K562 (cell line): Measurements from ENCODE around the gene SLC10A3.

Experiments used
- FOS ChIP-seq: IDR thresholded peaks from 3 replicates; pipeline ENCODE4 v1.6.1; 2011; ENCODE audit not compliant: insufficient read length; ENCODE audit errors: extremely low read depth
- FOXA3 ChIP-seq, 2 experiments: fragments of 450-650 bp in 1 of 2; sonication (generic) in 1 of 2; formaldehyde crosslinking; IDR thresholded peaks in 1 of 2; conservative IDR thresholded peaks in 1 of 2; 2 replicates each; pipeline versions ENCODE4 v1.4.0 to v1.8.0; 2020 to 2022; ENCODE audit warnings: mild to moderate bottlenecking in 2 of 2, missing genetic modification reagents in 1 of 2
- ILK ChIP-seq: fragments of 450-650 bp; IDR thresholded peaks from 2 replicates; pipeline ENCODE4 v1.6.1; 2016; ENCODE audit warnings: missing genetic modification characterization, low read depth, mild to moderate bottlenecking, missing compliant biosample characterization, moderate library complexity, borderline replicate concordance
- MTA3 ChIP-seq: fragments of 450-650 bp; formaldehyde crosslinking; IDR thresholded peaks from 2 replicates; pipeline ENCODE4 v1.6.1; 2017; ENCODE audit warnings: mild to moderate bottlenecking, borderline replicate concordance
- POLR2A ChIP-seq: fragments of 450-650 bp; conservative IDR thresholded peaks from 2 replicates; pipeline ENCODE4 v1.6.1; 2016
- POLR2AphosphoS2 ChIP-seq: IDR thresholded peaks from 2 replicates; pipeline ENCODE4 v1.6.1; 2012; ENCODE audit warnings: low read length, improper control_type of control experiment
- RFX7 ChIP-seq: fragments of 250-450 bp; sonication (Bioruptor Pico); IDR thresholded peaks from 2 replicates; pipeline ENCODE4 v1.5.1; 2021; ENCODE audit warnings: mild to moderate bottlenecking
- RNF2 ChIP-seq: sonication (generic); IDR thresholded peaks from 2 replicates; pipeline ENCODE4 v1.6.1; 2016
- SIN3B ChIP-seq: fragments of 450-650 bp; IDR thresholded peaks from 2 replicates; pipeline ENCODE4 v1.6.1; 2017; ENCODE audit warnings: low read depth, mild to moderate bottlenecking, moderate library complexity
- SMARCA5 ChIP-seq: fragments of 450-650 bp; IDR thresholded peaks from 2 replicates; pipeline ENCODE4 v1.6.1; 2016
- SREBF1 ChIP-seq: fragments of 150-350 bp; IDR thresholded peaks from 2 replicates; pipeline ENCODE4 v1.6.1; 2014; ENCODE audit warnings: antibody characterized with exemption, low read depth, low read length, borderline replicate concordance
- ZFP1 ChIP-seq: fragments of 450-650 bp; formaldehyde crosslinking; IDR thresholded peaks from 2 replicates; pipeline ENCODE4 v1.4.0; 2020; ENCODE audit warnings: mild to moderate bottlenecking, mixed read lengths
- ZNF431 ChIP-seq: sonication (generic); formaldehyde crosslinking; IDR thresholded peaks from 2 replicates; pipeline ENCODE4 v1.8.0; 2022; ENCODE audit warnings: mild to moderate bottlenecking, missing genetic modification reagents
- TF ChIP-seq, protein P1 (sequence below), 3 experiments: IDR thresholded peaks in 2 of 3; conservative IDR thresholded peaks in 1 of 3; 2 replicates each; pipeline ENCODE4 v1.5.1; 2011 to 2012; ENCODE audit warnings: low read length in 3 of 3, mild to moderate bottlenecking in 3 of 3, control low read depth in 2 of 3, improper control_type of control experiment in 1 of 3, inconsistent platforms in 1 of 3, low read depth in 1 of 3, mixed read lengths in 1 of 3, moderate library complexity in 1 of 3; ENCODE audit not compliant: insufficient read depth in 2 of 3

- TF ChIP-seq SREBF1 (no peak), POLR2A (no peak), FOXA3 (CRISPR knock-in tag; conservative IDR thresholded peaks at IDR 0.05 in 1 of 2, IDR thresholded peaks at IDR 0.05 in 1 of 2) (no peak), MTA3 (no peak), ZNF431 (CRISPR knock-in tag) (no peak), RNF2 (no peak), ILK (no peak), SIN3B (no peak), ZFP1 (no peak), SMARCA5 (no peak), FOS (no peak), POLR2AphosphoS2 (no peak), RFX7 (CRISPR knock-in tag) (no peak)
- TF ChIP-seq, protein P1, sequence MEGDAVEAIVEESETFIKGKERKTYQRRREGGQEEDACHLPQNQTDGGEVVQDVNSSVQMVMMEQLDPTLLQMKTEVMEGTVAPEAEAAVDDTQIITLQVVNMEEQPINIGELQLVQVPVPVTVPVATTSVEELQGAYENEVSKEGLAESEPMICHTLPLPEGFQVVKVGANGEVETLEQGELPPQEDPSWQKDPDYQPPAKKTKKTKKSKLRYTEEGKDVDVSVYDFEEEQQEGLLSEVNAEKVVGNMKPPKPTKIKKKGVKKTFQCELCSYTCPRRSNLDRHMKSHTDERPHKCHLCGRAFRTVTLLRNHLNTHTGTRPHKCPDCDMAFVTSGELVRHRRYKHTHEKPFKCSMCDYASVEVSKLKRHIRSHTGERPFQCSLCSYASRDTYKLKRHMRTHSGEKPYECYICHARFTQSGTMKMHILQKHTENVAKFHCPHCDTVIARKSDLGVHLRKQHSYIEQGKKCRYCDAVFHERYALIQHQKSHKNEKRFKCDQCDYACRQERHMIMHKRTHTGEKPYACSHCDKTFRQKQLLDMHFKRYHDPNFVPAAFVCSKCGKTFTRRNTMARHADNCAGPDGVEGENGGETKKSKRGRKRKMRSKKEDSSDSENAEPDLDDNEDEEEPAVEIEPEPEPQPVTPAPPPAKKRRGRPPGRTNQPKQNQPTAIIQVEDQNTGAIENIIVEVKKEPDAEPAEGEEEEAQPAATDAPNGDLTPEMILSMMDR (IDR thresholded peaks at IDR 0.05 in 2 of 3, conservative IDR thresholded peaks at IDR 0.05 in 1 of 3; ENCODE audit: insufficient read depth in 2 of 3, low read depth in 1 of 3, low read length in 3 of 3) = no peak
These were observed 35.4 kb upstream of the SLC10A3 start for GRCh38 chrX:154525606-154526490.
